ENCODE results near the gene PIGK.

DNA sequence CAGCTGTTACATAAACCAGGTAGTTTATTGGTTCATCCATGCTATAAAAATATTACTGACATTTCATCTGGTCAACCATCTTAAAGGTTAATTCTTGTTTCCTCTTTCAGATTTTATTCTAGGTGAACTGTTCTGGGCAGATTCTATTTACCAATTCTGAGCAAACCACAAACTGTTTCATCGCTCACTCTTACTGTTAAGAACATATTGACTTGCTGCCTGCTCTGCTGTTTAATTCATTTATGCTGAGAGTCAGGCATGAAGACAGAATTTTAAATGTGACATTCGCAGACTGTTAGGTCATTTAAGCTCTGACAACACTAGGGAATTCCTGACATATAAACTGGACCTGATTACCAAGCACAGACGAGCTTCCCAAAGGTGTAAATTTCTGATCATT is 98.3 kb downstream of the PIGK start:
- no peak for TF ChIP-seq ARNTL (CRISPR knock-in tag; IDR thresholded peaks at IDR 0.05; ENCODE audit: borderline replicate concordance, low read depth)
- no peak for TF ChIP-seq ZNF565 (CRISPR knock-in tag; conservative IDR thresholded peaks at IDR 0.05; ENCODE audit: low read depth)
- TF ChIP-seq TSHZ2 (CRISPR knock-in tag; IDR thresholded peaks at IDR 0.05): no peak
- TF ChIP-seq OSR1 (CRISPR knock-in tag; IDR thresholded peaks at IDR 0.05): no peak
- TF ChIP-seq ZFP30 (CRISPR knock-in tag; IDR thresholded peaks at IDR 0.05): no peak
- no peak for TF ChIP-seq PATZ1 (CRISPR knock-in tag; IDR thresholded peaks at IDR 0.05; ENCODE audit: borderline replicate concordance)
- TF ChIP-seq SNAI2 (CRISPR knock-in tag; IDR thresholded peaks at IDR 0.05): no peak
- TF ChIP-seq GLIS3 (CRISPR knock-in tag; IDR thresholded peaks at IDR 0.05): no peak
- TF ChIP-seq RARB (CRISPR knock-in tag; IDR thresholded peaks at IDR 0.05): no peak

Measured in SK-N-SH treated with all-trans-retinoic acid at 6 μM for 48 hours (cell line).